Motor neuron (in vitro differentiated cells): ENCODE data around the gene OSBPL5. TPM values are rescaled to one million over a fixed set of nuclear protein-coding genes. Genes with fewer than 3 reads are reported as not detected.

ENCODE experiments used
- ATAC-seq, 8 experiments: fragments of 200-7000 bp; cut with Tn5 transposase; replicated peaks in 6 of 8; 2 replicates each; pipeline ENCODE4 v1.8.0; 2021; ENCODE audit warnings: mild to moderate bottlenecking in 8 of 8, moderate library complexity in 8 of 8
- H3K27ac ChIP-seq, 2 donors: fragments of 250-450 bp; sonication (Bioruptor Pico); 2 replicates each; pipeline ENCODE4 v1.9.0; 2021; ENCODE audit warnings: antibody characterized with exemption in 2 of 2, mild to moderate bottlenecking in 2 of 2, moderate library complexity in 1 of 2
- H3K4me1 ChIP-seq, 2 donors: fragments of 250-450 bp; sonication (Bioruptor Pico); replicated peaks in 1 of 2; 2 replicates each; pipeline ENCODE4 v1.6.1; 2021; ENCODE audit warnings: antibody characterized with exemption in 2 of 2, mild to moderate bottlenecking in 2 of 2, moderate library complexity in 1 of 2
- H3K4me3 ChIP-seq, 5 donors: fragments of 250-450 bp; sonication (Bioruptor Pico); 2 replicates each; pipeline ENCODE4 v1.9.0; 2021; ENCODE audit warnings: antibody characterized with exemption in 5 of 5, mild to moderate bottlenecking in 5 of 5, moderate library complexity in 4 of 5
- WGBS, 10 experiments: fragments of 450-650 bp; shearing (Covaris generic); methylation state at CpG; one replicate each; pipeline ENCODE4 v1.0.0; 2022; 5-methylcytosine and 5-hydroxymethylcytosine counted together
- in situ Hi-C, 9 experiments: fragments of 400-800 bp; cut with MboI; loops; one replicate each; pipeline ENCODE4 v1.15.0; 2021; ENCODE audit warnings: low sequenced_read_pairs in 9 of 9, low pct_unique_long_range_greater_than_20kb in 2 of 9; ENCODE audit not compliant: unreplicated experiment in 9 of 9
- total RNA-seq, 8 experiments: library from RNA; unstranded; fragments of 300-600 nt; gene quantifications; 2 replicates each; pipeline versions ENCODE4 v1.2.3 to v1.2.4, GENCODE V29; 2022

OSBPL5 gene
- total RNA-seq: 10 to 100 TPM; 12.1 to 29.8 (median 18.1) TPM

GRCh38 chr11:3165152-3165705 is at the start of gene OSBPL5:
OSBPL5 (minus strand) TSS chr11:3165310; CDS start chr11:3129148, 36,162 bp downstream.
- peak within 1 kb of the TSS; percentile 84 to 97 (median 92) for H3K4me3 ChIP-seq
- H3K4me1 ChIP-seq: peaks cover 18 to 38% of the 10 kb centered on the region in 2 donors
- in situ Hi-C loops: no loop called here
- peak within 1 kb of the TSS; percentile 39 to 51 for H3K27ac ChIP-seq
- WGBS, 10 experiments: 13% methylated on average over 4 of the region's 63 CpGs; no CpG with 5 or more reads in 9 of the 10 experiments
- peak; percentile 20 to 54 (median 28) for ATAC-seq

- WGBS, 10 experiments: 60 to 100% (median 80%) methylated on average over 1 to 2 of the region's 4 CpGs; no CpG with 5 or more reads in 7 of the 10 experiments
- in situ Hi-C loops: loop anchor here in 1 of 9 experiments (25.0 kb wide), 1 partner anchor 198 kb away; no protein-coding TSS in a partner anchor
- Histone ChIP-seq H3K4me3 (no peak overlapping the region), H3K4me1 (peaks cover 0 to 9% of the 10 kb centered on the region in 2 donors), H3K27ac (no peak overlapping the region)
- no peak for ATAC-seq
Measured at GRCh38 chr11:3214420-3214699, 49.2 kb upstream of the OSBPL5 start.

GRCh38 chr11:3213659-3214419 is 48.7 kb upstream of the OSBPL5 start:
- WGBS, 10 experiments: 50 to 94% (median 61%) methylated on average over 1 to 14 of the region's 24 CpGs; no CpG with 5 or more reads in 2 of the 10 experiments
- H3K4me1 ChIP-seq: peaks cover 0 to 9% of the 10 kb centered on the region in 2 donors
- no peak for ATAC-seq
- H3K27ac ChIP-seq: no peak overlapping the region
- H3K4me3 ChIP-seq: no peak overlapping the region
- in situ Hi-C loops: loop anchor here in 1 of 9 experiments (25.0 kb wide), 1 partner anchor 198 kb away; no protein-coding TSS in a partner anchor

GRCh38 chr11:3208272-3208671 is 43.2 kb upstream of the OSBPL5 start:
- ATAC-seq: no peak
- 30 to 92% (median 79%) methylated on average over 1 to 6 of the region's 6 CpGs; no CpG with 5 or more reads in 3 of the 10 experiments for WGBS, 10 experiments
- in situ Hi-C loops: loop anchor here in 1 of 9 experiments (25.0 kb wide), 1 partner anchor 204 kb away; no protein-coding TSS in a partner anchor
- Histone ChIP-seq H3K27ac (no peak overlapping the region), H3K4me1 (peaks cover 0 to 3% of the 10 kb centered on the region in 2 donors), H3K4me3 (no peak overlapping the region)

GRCh38 chr11:3207526-3208189 is 42.5 kb upstream of the OSBPL5 start:
- peaks cover 0 to 5% of the 10 kb centered on the region in 2 donors for H3K4me1 ChIP-seq
- no peak overlapping the region for H3K4me3 ChIP-seq
- no peak overlapping the region for H3K27ac ChIP-seq
- in situ Hi-C loops: loop anchor here in 1 of 9 experiments (25.0 kb wide), 1 partner anchor 205 kb away; no protein-coding TSS in a partner anchor
- whole genome bisulfite sequencing, 10 experiments: 50 to 71% (median 60%) methylated on average over 1 to 5 of the region's 8 CpGs; no CpG with 5 or more reads in 5 of the 10 experiments
- peak in 5 of 8 experiments; percentile 36 to 76 (median 58) for ATAC-seq

GRCh38 chr11:3206922-3207204 is 41.8 kb upstream of the OSBPL5 start:
- ATAC-seq: no peak
- 88 to 100% (median 100%) methylated on average over 1 of the region's 1 CpG; no CpG with 5 or more reads in 3 of the 10 experiments for WGBS, 10 experiments

GRCh38 chr11:3206156-3206921 is 41.2 kb upstream of the OSBPL5 start:
- ATAC-seq: no peak
- 47 to 94% (median 79%) methylated on average over 1 to 5 of the region's 8 CpGs; no CpG with 5 or more reads in 2 of the 10 experiments for WGBS, 10 experiments

More at GRCh38 chr11:3206922-3207204, 41.8 kb upstream of the OSBPL5 start:
- in situ Hi-C loops: loop anchor here in 1 of 9 experiments (25.0 kb wide), 1 partner anchor 205 kb away; no protein-coding TSS in a partner anchor
- H3K4me3 ChIP-seq: no peak overlapping the region
- no peak overlapping the region for H3K27ac ChIP-seq
- peaks cover 0 to 5% of the 10 kb centered on the region in 2 donors for H3K4me1 ChIP-seq

GRCh38 chr11:3205261-3206155 is 40.4 kb upstream of the OSBPL5 start:
- no peak overlapping the region for H3K27ac ChIP-seq
- ATAC-seq: peak in 2 of 8 experiments; percentile 29 to 42
- H3K4me3 ChIP-seq: no peak overlapping the region
- H3K4me1 ChIP-seq: peaks cover 0 to 5% of the 10 kb centered on the region in 2 donors
- in situ Hi-C loops: loop anchor here in 1 of 9 experiments (25.0 kb wide), 1 partner anchor 207 kb away; no protein-coding TSS in a partner anchor
- WGBS, 10 experiments: 0 to 100% (median 8%) methylated on average over 1 to 3 of the region's 16 CpGs; no CpG with 5 or more reads in 4 of the 10 experiments

More at GRCh38 chr11:3206156-3206921, 41.2 kb upstream of the OSBPL5 start:
- H3K27ac ChIP-seq: no peak overlapping the region
- peaks cover 0 to 5% of the 10 kb centered on the region in 2 donors for H3K4me1 ChIP-seq
- no peak overlapping the region for H3K4me3 ChIP-seq
- in situ Hi-C loops: loop anchor here in 1 of 9 experiments (25.0 kb wide), 1 partner anchor 206 kb away; no protein-coding TSS in a partner anchor

- Histone ChIP-seq H3K4me1 (peaks cover 0 to 5% of the 10 kb centered on the region in 2 donors), H3K27ac (no peak overlapping the region), H3K4me3 (no peak overlapping the region)
- ATAC-seq: no peak
- in situ Hi-C loops: loop anchor here in 1 of 9 experiments (25.0 kb wide), 1 partner anchor 208 kb away; no protein-coding TSS in a partner anchor
- 40 to 50% methylated on average over 1 to 2 of the region's 24 CpGs; no CpG with 5 or more reads in 8 of the 10 experiments for WGBS, 10 experiments
Measured at GRCh38 chr11:3204141-3205015, 39.3 kb upstream of the OSBPL5 start.

- 0 to 4% (median 0%) methylated on average over 1 to 9 of the region's 51 CpGs; no CpG with 5 or more reads in 7 of the 10 experiments for WGBS, 10 experiments
- H3K4me1 ChIP-seq: peaks cover 0 to 5% of the 10 kb centered on the region in 2 donors
- H3K4me3 ChIP-seq: peak overlapping the region in 1 of 5 donors; percentile 4
- in situ Hi-C loops: loop anchor here in 1 of 9 experiments (25.0 kb wide), 1 partner anchor 209 kb away; no protein-coding TSS in a partner anchor
- no peak overlapping the region for H3K27ac ChIP-seq
- ATAC-seq: peak; percentile 72 to 85 (median 79)
Measured at GRCh38 chr11:3203221-3204043, 38.3 kb upstream of the OSBPL5 start.
